GM19397 (cell line): ENCODE measurements around the gene TOMM20.

Source experiments
- ATAC-seq: cut with Tn5 transposase; IDR thresholded peaks from one replicate; pipeline ENCODE4 v1.9.1; 2021; ENCODE audit warnings: mild to moderate bottlenecking, moderate library complexity; ENCODE audit not compliant: unreplicated experiment

TOMM20 gene

DNA sequence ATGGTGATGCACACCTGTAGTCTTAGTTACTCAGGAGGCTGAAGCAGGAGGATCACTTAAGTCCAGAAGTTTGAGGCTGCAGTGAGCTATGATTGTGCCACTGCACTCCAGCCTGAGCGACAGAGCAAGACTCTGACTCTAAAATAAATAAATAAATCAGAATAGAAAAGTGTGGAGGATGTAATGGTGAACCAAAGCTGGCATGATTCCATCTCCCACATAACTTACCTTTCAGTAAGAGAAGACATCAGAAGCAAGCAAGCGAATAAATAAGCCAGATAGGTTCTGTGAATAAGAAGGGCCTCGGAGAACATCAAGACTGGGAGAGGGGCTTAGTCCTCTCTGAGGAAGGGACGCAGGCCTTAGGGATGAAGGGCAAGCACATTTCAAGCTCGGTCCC is 59.5 kb downstream of the TOMM20 start:
- no peak for ATAC-seq

DNA sequence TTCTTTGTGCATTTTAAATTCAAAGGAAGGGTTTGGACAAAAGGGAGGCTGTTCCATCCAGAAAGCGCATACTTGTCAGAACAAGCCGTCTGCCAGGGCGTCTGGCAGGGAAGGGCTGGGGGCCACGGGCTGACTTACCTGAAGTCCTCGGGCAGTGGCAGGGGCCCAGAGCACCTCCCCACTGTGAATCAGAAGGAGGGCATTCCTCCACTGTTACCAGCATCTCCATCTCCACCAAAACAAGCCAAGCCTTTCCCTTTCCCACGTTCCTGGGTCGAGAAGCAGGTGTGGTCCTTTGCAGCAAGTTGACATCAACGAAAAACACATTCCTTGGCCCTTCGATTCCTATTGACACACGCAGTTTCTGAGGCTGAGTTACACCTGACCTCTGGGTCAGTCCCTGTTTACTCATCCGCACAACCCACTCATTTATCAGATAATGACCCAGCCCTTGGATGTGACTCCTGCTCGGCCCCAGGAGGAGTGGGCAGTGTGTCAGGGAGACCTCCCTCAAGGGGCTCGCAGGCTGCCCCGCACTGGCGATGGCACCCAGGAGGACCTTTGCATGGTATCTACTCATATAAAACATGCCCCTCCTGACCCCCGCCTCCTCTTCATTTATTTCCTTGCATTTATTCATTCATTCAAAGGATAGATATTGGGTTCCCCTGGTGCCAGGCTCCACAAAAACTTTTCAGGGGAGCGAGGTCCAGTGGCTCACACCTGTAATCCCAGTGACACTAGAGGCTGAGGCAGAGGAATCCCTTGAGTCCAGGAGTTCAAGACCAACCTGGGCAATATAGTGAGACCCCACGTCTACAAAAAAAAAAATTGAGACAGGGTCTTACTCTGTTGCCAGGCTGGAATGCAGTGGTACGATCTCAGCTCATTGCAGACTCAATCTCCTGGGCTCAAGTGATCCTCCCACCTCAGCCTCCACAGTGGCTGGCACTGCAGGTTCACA is 60.2 kb downstream of the TOMM20 start:
- no peak for ATAC-seq

DNA sequence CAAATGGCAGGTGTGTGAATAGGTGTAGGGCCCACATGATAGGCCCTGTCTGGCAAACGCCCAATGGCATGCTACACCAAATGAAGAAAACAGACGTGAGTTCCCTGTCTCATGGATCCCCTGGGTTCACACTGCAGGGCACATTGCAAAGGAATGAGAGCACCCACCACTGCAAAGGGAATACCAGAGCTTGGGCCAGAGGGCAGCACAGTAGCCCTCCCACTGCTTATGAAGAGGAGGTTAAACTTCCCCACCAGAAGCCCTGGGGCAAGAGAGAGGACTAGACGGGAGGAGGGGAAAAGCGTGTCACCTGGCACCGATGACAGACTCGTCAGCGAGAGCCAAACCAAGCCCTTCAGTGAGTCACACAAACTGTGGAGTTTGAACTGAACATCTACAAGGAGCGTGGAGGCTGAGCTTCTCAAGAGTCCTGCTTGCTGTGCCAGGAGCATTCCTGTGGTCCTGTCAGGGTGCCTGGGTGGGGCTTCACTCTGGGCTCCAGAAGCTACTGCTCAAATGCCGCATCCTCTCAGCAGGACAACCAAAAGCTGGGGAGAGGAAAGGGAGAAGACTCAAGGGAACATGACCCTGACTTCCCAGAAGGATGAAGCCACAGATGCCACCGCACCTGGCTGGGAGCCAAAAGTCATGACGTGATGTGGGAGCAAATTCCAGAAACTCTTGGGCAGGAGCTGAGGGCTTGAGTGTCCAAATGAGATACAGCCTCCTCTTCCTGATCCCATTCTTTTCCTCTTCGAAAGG is 61.1 kb downstream of the TOMM20 start:
- no peak for ATAC-seq

DNA sequence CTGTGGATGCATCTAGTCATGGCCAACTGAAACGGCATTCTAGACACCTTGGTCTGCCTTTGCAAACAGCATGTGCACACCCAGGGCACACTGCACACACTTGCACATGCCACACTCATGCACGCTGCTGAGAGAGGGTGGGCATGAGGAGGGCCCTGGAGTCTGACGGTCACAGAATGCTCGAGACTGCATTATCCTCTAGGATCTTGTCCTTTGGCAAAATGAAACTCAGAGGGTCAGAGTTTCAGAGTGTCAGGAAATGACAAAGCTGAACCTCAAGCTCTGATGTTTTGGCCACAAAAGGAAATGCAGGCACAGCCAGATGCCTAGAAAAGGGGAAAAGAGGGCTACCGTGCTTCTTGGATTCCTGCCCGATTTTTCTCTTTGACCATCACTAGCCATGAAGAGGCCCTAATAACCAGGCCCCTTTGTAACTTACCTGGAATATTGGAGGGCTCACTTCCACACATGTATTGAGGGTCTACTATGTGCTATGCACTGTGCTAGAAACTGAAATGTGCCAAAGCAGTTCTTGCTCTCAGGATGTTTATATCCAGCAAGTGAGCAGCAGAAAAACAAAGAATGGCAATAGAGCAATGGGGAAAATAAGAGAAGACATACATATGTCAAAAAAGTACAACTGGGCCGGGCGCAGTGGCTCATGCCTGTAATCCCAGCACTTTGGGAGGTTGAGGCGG is 65.4 kb downstream of the TOMM20 start:
- no peak for ATAC-seq

DNA sequence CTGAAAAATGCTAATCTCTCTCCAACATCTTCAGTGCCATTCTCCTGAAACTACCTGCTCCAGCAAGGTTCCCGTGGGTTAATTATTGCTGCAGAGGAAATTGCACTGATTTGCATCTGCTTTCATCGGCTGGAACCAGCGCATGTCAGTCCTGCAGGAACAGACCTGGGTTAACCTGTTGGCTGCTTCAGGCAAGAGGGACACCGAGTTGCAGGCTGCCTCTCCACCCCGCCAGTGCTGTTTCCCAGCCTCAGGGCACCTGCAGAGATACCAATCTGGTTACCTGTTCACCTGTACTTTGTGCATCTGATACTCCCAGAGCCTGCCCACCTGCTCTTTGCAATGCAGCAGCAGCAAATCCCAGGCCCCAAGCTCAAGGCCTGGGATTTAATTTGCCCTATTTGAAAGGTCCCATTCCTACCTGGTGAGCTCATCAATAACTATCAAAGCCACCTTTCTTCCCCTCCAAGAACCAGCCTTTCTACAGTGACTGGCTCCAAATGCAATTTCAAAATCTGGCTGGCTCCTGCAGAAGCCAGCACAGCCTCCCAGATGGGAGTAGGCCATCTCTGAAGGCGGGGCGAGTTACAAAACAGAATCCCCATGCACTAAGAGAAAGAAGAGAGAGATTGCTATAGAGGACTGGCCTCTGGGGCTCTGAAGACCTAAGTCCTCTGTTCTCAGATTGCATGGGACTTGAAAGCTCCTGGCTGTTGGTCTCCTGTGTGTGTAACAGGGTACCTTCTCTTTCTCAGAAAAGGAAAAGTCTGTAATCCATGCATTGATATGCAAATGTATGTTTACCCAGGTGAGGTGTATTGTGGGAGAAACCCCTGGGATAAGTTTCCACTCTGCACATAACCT is 67.8 kb downstream of the TOMM20 start:
- ATAC-seq, result no peak
